Transverse colon (tissue), 4 donors: ENCODE results near the gene DUSP12. TPM values are rescaled to one million over a fixed set of nuclear protein-coding genes. Genes with fewer than 3 reads are reported as not detected.

Experiments used
- DNase-seq: peaks from one replicate; pipeline ENCODE4 v3.0.0-alpha.2; 2019
- H3K27ac ChIP-seq, 4 donors: fragments of 200-600 bp; sonication (generic); 2 replicates each; pipeline ENCODE4 v1.5.1; 2016 to 2018; ENCODE audit warnings: inconsistent platforms in 4 of 4
- H3K27me3 ChIP-seq: fragments of 200-600 bp; sonication (generic); 2 replicates; pipeline ENCODE4 v1.5.1; 2017; ENCODE audit warnings: inconsistent platforms
- H3K36me3 ChIP-seq, 4 donors: fragments of 200-600 bp; sonication (generic); 2 replicates each; pipeline ENCODE4 v1.5.1; 2017 to 2019; ENCODE audit warnings: inconsistent platforms in 4 of 4
- H3K4me1 ChIP-seq, 4 donors: fragments of 200-600 bp; sonication (generic); 2 replicates each; pipeline ENCODE4 v1.5.1; 2017 to 2020; ENCODE audit warnings: inconsistent platforms in 4 of 4
- H3K4me3 ChIP-seq, 4 donors: fragments of 200-600 bp; sonication (generic); 1 replicate in 1 of 4; 2 replicates in 3 of 4; pipeline versions ENCODE4 v1.5.1 to v1.6.1; 2017 to 2019; ENCODE audit warnings: inconsistent platforms in 4 of 4
- H3K9me3 ChIP-seq, 2 donors: fragments of 200-600 bp; sonication (generic); 2 replicates each; pipeline ENCODE4 v1.5.1; 2017 to 2019; ENCODE audit warnings: inconsistent platforms in 2 of 2
- EP300 ChIP-seq: sonication (generic); formaldehyde crosslinking; IDR thresholded peaks from one replicate; pipeline ENCODE4 v1.6.1; 2017; ENCODE audit warnings: antibody characterized with exemption, low read depth
- POLR2A ChIP-seq: fragments of 450-650 bp; IDR thresholded peaks from one replicate; pipeline ENCODE4 v1.6.1; 2016; ENCODE audit warnings: antibody characterized with exemption, mild to moderate bottlenecking, moderate library complexity
- POLR2AphosphoS5 ChIP-seq, 3 donors: sonication (generic); formaldehyde crosslinking; IDR thresholded peaks; one replicate each; pipeline ENCODE4 v1.6.1; 2016; ENCODE audit warnings: antibody characterized with exemption in 3 of 3
- WGBS, 2 donors: methylation state at CpG; one replicate each; pipeline ENCODE4 v1.1.5; 2018; ENCODE audit warnings: low coverage in 1 of 2; 5-methylcytosine and 5-hydroxymethylcytosine counted together
- in situ Hi-C, 4 donors: fragments of 200-750 bp; cut with MboI; loops; one replicate each; pipeline versions ENCODE4 v1.15.0 to v1.15.1; 2017; ENCODE audit warnings: low sequenced_read_pairs in 3 of 4, low pct_ligation_motif_present in 1 of 4, low pct_unique_long_range_greater_than_20kb in 1 of 4
- intact Hi-C: fragments of 100-400 bp; cut with DNase I; formaldehyde crosslinking; loops from one replicate; pipeline ENCODE4 v1.15.1; 2023; ENCODE audit warnings: low total_unique reads
- total RNA-seq, 4 donors: library from RNA; depleted of rRNA; stranded (reverse); fragments of >200 nt; gene quantifications; one replicate each; pipeline ENCODE4 v1.1.0, GENCODE V29; 2016
- TF ChIP-seq, protein P1 (sequence below), 5 experiments: fragments of 200-600 bp in 3 of 5; fragments of 450-650 bp in 2 of 5; sonication (generic) in 3 of 5; IDR thresholded peaks; 1 replicate in 2 of 5; 2 replicates in 3 of 5; pipeline ENCODE4 v1.5.1; 2016 to 2017; ENCODE audit warnings: antibody characterized with exemption in 5 of 5, inconsistent platforms in 3 of 5, mild to moderate bottlenecking in 2 of 5, moderate library complexity in 1 of 5

The DUSP12 gene
- total RNA-seq, 4 donors from 2014 or later, result 26.2 to 62.5 (median 28.4) TPM; not detected in 1

DNA sequence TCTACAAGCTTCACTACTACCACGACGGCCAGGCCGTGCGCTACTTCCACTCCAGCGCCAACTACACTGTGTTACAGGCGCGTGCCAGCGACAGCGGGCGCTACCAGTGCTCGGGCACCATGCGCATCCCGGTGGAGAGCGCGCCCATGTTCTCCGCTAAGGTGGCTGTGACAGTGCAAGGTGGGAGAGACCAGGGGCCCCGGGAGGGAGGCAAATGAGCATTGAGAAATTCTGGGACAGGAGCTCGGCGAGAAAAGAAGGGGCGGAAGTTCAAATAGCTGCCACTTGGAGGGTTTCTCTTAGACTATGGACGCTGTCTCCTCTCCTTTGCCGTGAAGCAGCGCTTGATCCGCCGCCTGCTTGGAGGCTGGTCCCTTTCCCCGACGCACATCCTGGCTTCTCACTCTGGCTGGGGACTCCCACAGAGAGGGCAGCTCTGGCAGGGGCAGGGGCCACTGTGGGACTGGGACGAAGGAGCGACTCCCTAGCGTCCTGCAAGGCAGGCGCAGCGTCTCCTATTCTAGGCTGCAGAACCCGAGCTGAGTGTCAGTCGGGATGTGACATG lies 23.6 kb upstream of the DUSP12 start:
- Histone ChIP-seq H3K9me3 (no peaks in the 10 kb centered on the region), H3K27me3 (peaks cover 56% of the 10 kb centered on the region), H3K4me1 (peaks cover 0 to 22% (median 13%) of the 10 kb centered on the region in 4 donors), H3K27ac (peak overlapping the region; percentile 80 to 92 (median 85)), H3K4me3 (peak overlapping the region; percentile 37 to 73 (median 63)), H3K36me3 (no peaks in the 10 kb centered on the region)
- in situ Hi-C loops, result loop anchor here (25.0 kb wide), 4 partner anchors 89 to 664 kb away; partner anchors contain the start of genes FCGR3B (in 3 of the 4) and ARHGAP30 (in 1 of the 4)
- peak; percentile 40 for DNase-seq
- TF ChIP-seq, protein P1, sequence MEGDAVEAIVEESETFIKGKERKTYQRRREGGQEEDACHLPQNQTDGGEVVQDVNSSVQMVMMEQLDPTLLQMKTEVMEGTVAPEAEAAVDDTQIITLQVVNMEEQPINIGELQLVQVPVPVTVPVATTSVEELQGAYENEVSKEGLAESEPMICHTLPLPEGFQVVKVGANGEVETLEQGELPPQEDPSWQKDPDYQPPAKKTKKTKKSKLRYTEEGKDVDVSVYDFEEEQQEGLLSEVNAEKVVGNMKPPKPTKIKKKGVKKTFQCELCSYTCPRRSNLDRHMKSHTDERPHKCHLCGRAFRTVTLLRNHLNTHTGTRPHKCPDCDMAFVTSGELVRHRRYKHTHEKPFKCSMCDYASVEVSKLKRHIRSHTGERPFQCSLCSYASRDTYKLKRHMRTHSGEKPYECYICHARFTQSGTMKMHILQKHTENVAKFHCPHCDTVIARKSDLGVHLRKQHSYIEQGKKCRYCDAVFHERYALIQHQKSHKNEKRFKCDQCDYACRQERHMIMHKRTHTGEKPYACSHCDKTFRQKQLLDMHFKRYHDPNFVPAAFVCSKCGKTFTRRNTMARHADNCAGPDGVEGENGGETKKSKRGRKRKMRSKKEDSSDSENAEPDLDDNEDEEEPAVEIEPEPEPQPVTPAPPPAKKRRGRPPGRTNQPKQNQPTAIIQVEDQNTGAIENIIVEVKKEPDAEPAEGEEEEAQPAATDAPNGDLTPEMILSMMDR (IDR thresholded peaks at IDR 0.05), result peak in 4 of 5 experiments; percentile 23 to 46 (median 27)
- no peak for TF ChIP-seq EP300
- intact Hi-C loops, result no loop called here
- WGBS, 2 donors, result 0% methylated on average over 27 of the region's 34 CpGs; no CpG with 5 or more reads in 1 of the 2 donors

DNA sequence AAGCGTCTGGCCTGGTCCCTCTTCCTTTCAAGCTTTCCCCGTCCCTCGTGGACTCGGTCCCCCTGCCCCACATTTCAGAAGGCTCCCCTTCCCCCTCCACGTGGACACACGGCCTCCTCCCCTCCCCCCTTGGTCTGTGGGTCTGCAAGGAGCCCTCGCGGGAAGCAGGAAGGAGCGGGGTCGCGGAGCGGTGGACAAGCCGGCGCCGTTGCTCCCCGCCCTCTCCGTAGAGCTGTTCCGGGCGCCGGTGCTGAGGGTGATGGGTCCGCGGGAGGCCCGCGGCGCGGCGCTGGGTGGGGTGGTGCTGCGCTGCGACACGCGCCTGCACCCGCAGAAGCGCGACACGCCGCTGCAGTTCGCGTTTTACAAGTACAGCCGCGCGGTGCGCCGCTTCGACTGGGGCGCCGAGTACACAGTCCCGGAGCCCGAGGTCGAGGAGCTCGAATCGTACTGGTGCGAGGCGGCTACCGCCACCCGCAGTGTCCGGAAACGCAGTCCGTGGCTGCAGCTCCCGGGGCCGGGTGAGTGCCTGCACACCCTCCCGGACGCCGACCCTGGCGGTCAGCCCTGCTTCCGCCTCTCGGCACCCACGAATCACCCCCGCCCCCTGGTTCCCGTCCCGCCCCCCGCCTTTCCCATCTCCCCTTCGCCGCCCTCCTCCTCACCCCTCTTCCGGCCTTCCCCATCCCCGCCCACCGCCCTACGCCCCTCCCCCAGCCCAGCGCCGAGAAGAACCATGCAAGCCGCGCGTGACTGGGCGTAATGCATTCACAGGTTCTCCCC lies 22.9 kb upstream of the DUSP12 start:
- TF ChIP-seq EP300, result no peak
- TF ChIP-seq, protein P1 (IDR thresholded peaks at IDR 0.05), result peak in 1 of 5 experiments; percentile 5
- TF ChIP-seq POLR2A, result peak; percentile 57
- peak; percentile 35 to 68 (median 53) for TF ChIP-seq POLR2AphosphoS5 (IDR thresholded peaks at IDR 0.05)
- no peaks in the 10 kb centered on the region for H3K9me3 ChIP-seq
- peaks cover 56% of the 10 kb centered on the region for H3K27me3 ChIP-seq
- peak; percentile 85 for DNase-seq
- in situ Hi-C loops (loop anchor here (25.0 kb wide), 4 partner anchors 89 to 664 kb away; partner anchors contain the start of genes FCGR3B (in 3 of the 4) and ARHGAP30 (in 1 of the 4)), intact Hi-C loops (no loop called here)
- peak overlapping the region; percentile 80 to 92 (median 85) for H3K27ac ChIP-seq
- 0% methylated on average over 16 of the region's 83 CpGs; no CpG with 5 or more reads in 1 of the 2 donors for WGBS, 2 donors
- H3K4me1 ChIP-seq, result peaks cover 0 to 22% (median 13%) of the 10 kb centered on the region in 4 donors
- H3K36me3 ChIP-seq, result no peaks in the 10 kb centered on the region
- peak overlapping the region; percentile 37 to 73 (median 63) for H3K4me3 ChIP-seq

DNA sequence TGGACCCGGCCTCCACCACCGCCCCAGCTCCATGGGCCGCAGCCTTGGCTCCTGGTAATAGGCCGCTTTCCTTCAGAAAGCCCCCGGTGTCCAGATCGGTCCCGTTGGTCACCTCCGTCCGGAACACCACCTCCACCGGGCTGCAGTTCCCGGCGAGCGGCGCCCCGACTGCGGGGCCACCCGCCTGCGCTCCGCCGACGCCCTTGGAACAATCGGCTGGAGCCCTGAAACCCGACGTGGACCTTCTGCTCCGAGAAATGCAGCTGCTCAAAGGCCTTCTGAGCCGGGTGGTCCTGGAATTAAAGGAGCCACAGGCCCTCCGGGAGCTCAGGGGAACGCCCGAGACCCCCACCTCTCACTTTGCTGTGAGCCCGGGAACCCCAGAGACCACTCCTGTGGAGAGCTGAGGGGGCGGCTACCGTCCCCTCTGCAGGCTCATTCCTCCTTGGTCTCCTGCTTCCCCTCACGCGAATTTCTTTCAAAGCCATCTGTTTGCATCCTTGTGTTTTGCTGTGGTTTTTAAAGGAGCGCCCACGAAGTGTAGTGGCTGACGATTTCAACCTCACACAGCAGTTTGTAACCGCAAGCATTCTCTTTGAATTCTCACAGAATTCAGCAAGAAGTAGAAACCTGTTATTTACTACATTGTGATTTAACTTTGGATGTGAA lies 22.2 kb upstream of the DUSP12 start:
- DNase-seq, result peak; percentile 15
- Histone ChIP-seq H3K27ac (peak overlapping the region; percentile 80 to 92 (median 85)), H3K4me1 (peaks cover 0 to 22% (median 13%) of the 10 kb centered on the region in 4 donors), H3K36me3 (no peaks in the 10 kb centered on the region), H3K9me3 (no peaks in the 10 kb centered on the region), H3K4me3 (peak overlapping the region; percentile 37 to 73 (median 63)), H3K27me3 (peaks cover 56% of the 10 kb centered on the region)
- TF ChIP-seq POLR2AphosphoS5 (IDR thresholded peaks at IDR 0.05) (no peak), POLR2A (peak; percentile 0), EP300 (no peak)
- TF ChIP-seq, protein P1 (IDR thresholded peaks at IDR 0.05), result no peak
- intact Hi-C loops (no loop called here), in situ Hi-C loops (loop anchor here (25.0 kb wide), 4 partner anchors 90 to 665 kb away; partner anchors contain the start of genes FCGR3B (in 3 of the 4) and ARHGAP30 (in 1 of the 4))
- WGBS, 2 donors, result 6 to 8% methylated on average over 5 to 38 of the region's 38 CpGs
